H1 (cell line): ENCODE measurements around the gene ARSI. TPM values are rescaled to one million over a fixed set of nuclear protein-coding genes. Genes with fewer than 3 reads are reported as not detected.
A peak's percentile ranks its signal among the peaks of the same experiment; 100 is the strongest.

ENCODE experiments used
- CTCF ChIA-PET: fragments of 300-600 bp; sonication (Branson Sonifier 250); formaldehyde crosslinking; loops from one replicate; lab custom pipeline; 2021; ENCODE audit not compliant: partially characterized antibody; lab: Charles Lee
- POLR2A ChIA-PET: fragments of 300-600 bp; sonication (Branson Sonifier 250); formaldehyde crosslinking; loops from one replicate; lab custom pipeline; 2021; ENCODE audit warnings: inconsistent platforms; ENCODE audit not compliant: partially characterized antibody; lab: Charles Lee
- DNase-seq, 2 experiments: peaks; one replicate each; pipeline versions ENCODE4 v3.0.0 to v3.0.0-alpha.2; 2010 to 2022; ENCODE audit warnings: low spot score in 2 of 2, low read depth in 1 of 2, mixed read lengths in 1 of 2
- FAIRE-seq: peaks from 2 replicates; lab custom pipeline; 2011; peaks lifted over from hg19 to GRCh38; lab: Jason Lieb, UNC
- H2AFZ ChIP-seq: 2 replicates; pipeline ENCODE4 v1.8.1; 2012; ENCODE audit warnings: low read length, inconsistent platforms
- H2AK5ac ChIP-seq: 2 replicates; pipeline ENCODE4 v1.6.1; 2013; ENCODE audit warnings: low read depth, low read length
- H2BK120ac ChIP-seq: replicated peaks from 2 replicates; pipeline ENCODE3; 2013; ENCODE audit warnings: low read depth, low read length, inconsistent platforms
- H2BK12ac ChIP-seq: 2 replicates; pipeline ENCODE4 v1.6.1; 2013; ENCODE audit warnings: low read depth, low read length
- H2BK15ac ChIP-seq: 2 replicates; pipeline ENCODE4 v1.6.1; 2013; ENCODE audit warnings: low read length
- H2BK20ac ChIP-seq: 2 replicates; pipeline ENCODE4 v1.6.1; 2013; ENCODE audit warnings: low read length
- H2BK5ac ChIP-seq: 2 replicates; pipeline ENCODE4 v1.6.1; 2013; ENCODE audit warnings: low read depth, low read length
- H3K14ac ChIP-seq: 2 replicates; pipeline ENCODE4 v1.6.1; 2013; ENCODE audit warnings: inconsistent platforms; ENCODE audit not compliant: insufficient read length
- H3K18ac ChIP-seq: 2 replicates; pipeline ENCODE4 v1.6.1; 2013; ENCODE audit warnings: low read length; ENCODE audit errors: extremely low read depth
- H3K23ac ChIP-seq: 2 replicates; pipeline ENCODE4 v1.6.1; 2013; ENCODE audit warnings: inconsistent platforms; ENCODE audit not compliant: insufficient read length
- H3K23me2 ChIP-seq: 2 replicates; pipeline ENCODE4 v1.6.1; 2013; ENCODE audit warnings: low read depth, low read length
- H3K27ac ChIP-seq: 2 replicates; pipeline ENCODE4 v1.6.1; 2011; ENCODE audit warnings: low read depth, low read length, inconsistent platforms
- H3K27me3 ChIP-seq, 4 experiments: replicated peaks in 1 of 4; 1 replicate in 1 of 4; 2 replicates in 3 of 4; pipeline versions ENCODE4 v1.6.1 to v1.8.1; 2011 to 2013; ENCODE audit warnings: low read length in 3 of 4, mild to moderate bottlenecking in 3 of 4, inconsistent platforms in 2 of 4, mixed read lengths in 2 of 4, moderate library complexity in 1 of 4; ENCODE audit not compliant: control insufficient read depth in 3 of 4, insufficient read depth in 3 of 4; ENCODE audit errors: extremely low read depth in 1 of 4
- H3K36me3 ChIP-seq, 4 experiments: 2 replicates each; pipeline versions ENCODE4 v1.6.1 to v1.8.1; 2011 to 2013; ENCODE audit warnings: mild to moderate bottlenecking in 4 of 4, low read length in 3 of 4, moderate library complexity in 2 of 4, control low read depth in 1 of 4, inconsistent platforms in 1 of 4; ENCODE audit not compliant: insufficient read depth in 4 of 4, control insufficient read depth in 2 of 4
- H3K4ac ChIP-seq: replicated peaks from 2 replicates; pipeline ENCODE3; 2013; ENCODE audit warnings: low read length, low read depth, mixed read lengths, inconsistent platforms; ENCODE audit not compliant: insufficient read length
- H3K4me1 ChIP-seq, 4 experiments: replicated peaks in 1 of 4; 1 replicate in 1 of 4; 2 replicates in 3 of 4; pipeline versions ENCODE4 v1.6.1 to v1.8.1; 2011 to 2013; ENCODE audit warnings: low read length in 3 of 4, inconsistent platforms in 2 of 4, mixed read lengths in 1 of 4; ENCODE audit not compliant: insufficient read depth in 4 of 4, control insufficient read depth in 3 of 4
- H3K4me2 ChIP-seq, 2 experiments: 2 replicates each; pipeline versions ENCODE4 v1.6.1 to v1.8.1; 2011 to 2013; ENCODE audit warnings: low read depth in 2 of 2, low read length in 2 of 2, control low read depth in 1 of 2, inconsistent platforms in 1 of 2, mild to moderate bottlenecking in 1 of 2; ENCODE audit not compliant: insufficient read depth in 1 of 2
- H3K4me3 ChIP-seq, 4 experiments: fragments of 200-600, 300-600 bp in 1 of 4; sonication (generic), shearing (Covaris generic), sonication (Bioruptor Twin) in 1 of 4; 2 replicates each; pipeline versions ENCODE4 v1.5.1 to v1.8.1; 2011 to 2016; ENCODE audit warnings: low read length in 4 of 4, low read depth in 3 of 4, control low read depth in 2 of 4, inconsistent platforms in 2 of 4, mild to moderate bottlenecking in 2 of 4, mixed read lengths in 1 of 4, moderate library complexity in 1 of 4; ENCODE audit not compliant: insufficient read depth in 2 of 4; ENCODE audit errors: extremely low read depth in 1 of 4
- H3K56ac ChIP-seq: replicated peaks from 2 replicates; pipeline ENCODE3; 2013; ENCODE audit warnings: low read depth, mild to moderate bottlenecking, mixed read lengths, low read length, inconsistent platforms; ENCODE audit not compliant: insufficient read length
- H3K79me1 ChIP-seq: 2 replicates; pipeline ENCODE4 v1.6.1; 2013; ENCODE audit warnings: low read depth, low read length, control low read depth
- H3K79me2 ChIP-seq, 2 experiments: 2 replicates each; pipeline versions ENCODE4 v1.6.1 to v1.8.1; 2012 to 2013; ENCODE audit warnings: low read length in 2 of 2, mild to moderate bottlenecking in 2 of 2, inconsistent platforms in 1 of 2; ENCODE audit not compliant: insufficient read depth in 2 of 2, control insufficient read depth in 1 of 2
- H3K9ac ChIP-seq, 4 experiments: replicated peaks in 1 of 4; 1 replicate in 1 of 4; 2 replicates in 3 of 4; pipeline versions ENCODE4 v1.6.1 to v1.8.1; 2011 to 2013; ENCODE audit warnings: low read depth in 3 of 4, low read length in 3 of 4, control low read depth in 2 of 4, mild to moderate bottlenecking in 2 of 4, moderate library complexity in 2 of 4, inconsistent platforms in 1 of 4; ENCODE audit errors: extremely low read depth in 1 of 4
- H3K9me3 ChIP-seq, 2 experiments: 2 replicates each; pipeline versions ENCODE4 v1.6.1 to v1.8.1; 2012 to 2013; ENCODE audit warnings: mild to moderate bottlenecking in 2 of 2, moderate library complexity in 2 of 2, control low read depth in 1 of 2, inconsistent platforms in 1 of 2, low read depth in 1 of 2, low read length in 1 of 2, mixed read lengths in 1 of 2; ENCODE audit not compliant: insufficient read depth in 2 of 2
- H4K20me1 ChIP-seq, 2 experiments: replicated peaks in 1 of 2; 2 replicates each; pipeline versions ENCODE3 to v1.8.1; 2011 to 2013; ENCODE audit warnings: inconsistent platforms in 2 of 2, low read length in 2 of 2, mild to moderate bottlenecking in 1 of 2; ENCODE audit not compliant: insufficient read depth in 2 of 2, control insufficient read depth in 1 of 2
- H4K5ac ChIP-seq: 2 replicates; pipeline ENCODE4 v1.6.1; 2013; ENCODE audit warnings: low read length, low read depth, mixed read lengths, inconsistent platforms; ENCODE audit not compliant: insufficient read length
- H4K8ac ChIP-seq: 2 replicates; pipeline ENCODE4 v1.8.0; 2013; ENCODE audit warnings: mild to moderate bottlenecking, moderate library complexity, low read length, inconsistent platforms; ENCODE audit not compliant: insufficient read depth; ENCODE audit errors: extremely low read depth
- H4K91ac ChIP-seq: replicated peaks from 2 replicates; pipeline ENCODE3; 2013; ENCODE audit warnings: low read length, mixed read lengths, inconsistent platforms; ENCODE audit not compliant: insufficient read length
- WGBS, 2 experiments: shearing (Covaris generic) in 1 of 2; methylation state at CpG; one replicate each; pipeline versions ENCODE4 v1.1.6 to v1.1.7; 2013 to 2015; ENCODE audit warnings: low lambda C conversion rate in 2 of 2, mixed read lengths in 2 of 2, inconsistent platforms in 1 of 2, low coverage in 1 of 2, missing lambda C conversion rate in 1 of 2; ENCODE audit not compliant: insufficient replicate concordance in 2 of 2, insufficient coverage in 1 of 2, insufficient read length in 1 of 2; ENCODE audit errors: extremely low coverage in 1 of 2, missing lambda C conversion rate in 1 of 2; 5-methylcytosine and 5-hydroxymethylcytosine counted together
- long read RNA-seq, 2 experiments: library from RNA in 1 of 2; library from capped mRNA in 1 of 2; stranded (forward); transcript quantifications; one replicate each; pipeline ENCODE4 v2.0.0, GENCODE V29; 2021; ENCODE audit warnings: inconsistent platforms in 1 of 2
- polyA minus RNA-seq, 3 experiments: library from RNA; depleted of rRNA, polyadenylated mRNA; stranded (reverse); fragments of >200 nt; gene quantifications; 1 replicate in 2 of 3; 2 replicates in 1 of 3; pipeline ENCODE4 v1.2.3, GENCODE V29; 2011
- polyA plus RNA-seq, 7 experiments: library from polyadenylated mRNA; depleted of rRNA in 3 of 7; stranded (reverse) in 5 of 7; unstranded in 2 of 7; fragments of >200 nt in 5 of 7; fragments of 200-250 nt in 2 of 7; gene quantifications; 1 replicate in 5 of 7; 2 replicates in 1 of 7; 4 replicates in 1 of 7; pipeline versions ENCODE4 v1.2.1 to v1.2.3, GENCODE V29; 2011 to 2013; ENCODE audit warnings: missing spikeins in 2 of 7, mixed read lengths in 2 of 7
- total RNA-seq: library from RNA; stranded (reverse); fragmentation: NEBNext Ultra II Directional; extraction: Animal tissue kit (Norgen Biotek cat#: 25700); gene quantifications from 2 replicates; pipeline ENCODE4 v1.2.1, GENCODE V29; 2021

ARSI gene
- total RNA-seq (4.5 TPM in 2 replicates), polyA plus RNA-seq (2011; rRNA removed) (6.7 and 8.0 TPM in 2 replicates), polyA minus RNA-seq (2011; rRNA and poly(A)+ RNA removed) (2.7 and 5.4 TPM in 2 replicates)
- 6.0 TPM for polyA plus RNA-seq (2011; cell fraction: cytosol; rRNA removed)
- 4.2 TPM for polyA plus RNA-seq (2011; cell fraction: nucleus; rRNA removed)
- 2.0 to 4.1 TPM (median 3.4 TPM) in 4 replicates for polyA plus RNA-seq (2012, experiment 1 of 2)
- 3.3 TPM for polyA plus RNA-seq (2012, experiment 2 of 2)
- polyA plus RNA-seq (2013, experiment 1 of 2), result 3.5 TPM
- 3.5 TPM for polyA plus RNA-seq (2013, experiment 2 of 2)
- 3.7 TPM for polyA minus RNA-seq (2011; cell fraction: cytosol; rRNA and poly(A)+ RNA removed)
- polyA minus RNA-seq (2011; cell fraction: nucleus; rRNA and poly(A)+ RNA removed), result 5.7 TPM
- long read RNA-seq, experiment 1, transcript ARSI-201 (2 exons, 3,161 nt), result major isoform, 5 of 8 reads
- long read RNA-seq, experiment 1, partial matches to known transcripts, result 0 of 8 reads
- long read RNA-seq, experiment 1, other reads (novel, unspliced or antisense), result 3 of 8 reads
- long read RNA-seq, experiment 2, partial matches to known transcripts, result 0 of 1 reads
- long read RNA-seq, experiment 2, other reads (novel, unspliced or antisense), result 1 of 1 reads

DNA sequence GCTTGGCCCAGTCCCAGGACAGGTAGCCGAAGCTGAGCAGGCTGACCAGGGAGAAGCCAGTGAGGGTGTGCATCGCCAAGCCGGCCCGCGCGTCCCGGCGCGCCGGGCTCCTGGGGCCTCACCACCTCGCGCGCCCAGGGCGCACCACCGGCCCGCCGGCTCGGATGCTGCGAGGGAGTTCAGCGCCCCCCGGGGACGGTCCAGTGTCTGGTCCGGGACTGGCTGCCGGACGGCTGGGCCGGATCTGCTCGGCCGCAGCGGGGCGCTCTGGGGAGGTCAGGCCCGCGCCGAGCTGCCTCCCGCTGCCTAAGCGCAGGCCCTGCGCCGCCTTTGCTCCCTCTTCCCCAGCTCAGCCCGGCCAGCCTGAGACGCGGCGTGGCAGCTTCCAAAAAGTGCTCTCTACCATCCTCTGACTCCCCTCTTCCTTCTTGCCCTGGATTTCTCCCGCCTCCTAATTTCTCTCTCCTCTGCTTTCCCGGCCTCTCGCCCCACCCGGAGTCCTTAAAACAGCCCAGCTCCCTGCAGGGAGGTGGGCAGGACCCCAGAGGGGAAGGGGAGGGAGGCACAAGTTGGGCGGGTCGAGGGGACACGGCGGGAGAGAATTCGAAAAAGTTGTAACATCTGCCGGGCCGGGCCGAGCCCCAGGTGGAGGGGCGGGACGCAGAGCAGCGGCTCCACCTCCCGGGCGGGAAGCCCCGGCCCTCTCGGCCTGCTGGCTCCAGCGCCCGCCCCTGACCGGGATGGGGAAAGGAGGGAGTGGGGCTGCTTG is at the start of gene ARSI:
ARSI (minus strand) TSS at position 605 of the 769 bp plus-strand sequence; CDS start at position 73, 532 bp downstream.
- peak in 1 of 2 experiments; percentile 86 for DNase-seq
- H2BK5ac ChIP-seq, result peak within 1 kb of the TSS; percentile 8; the same call in 1 of the 2 replicates
- H3K27ac ChIP-seq, result no peak within 1 kb of the TSS
- H3K18ac ChIP-seq, result peak within 1 kb of the TSS; percentile 62
- H3K9ac ChIP-seq, result peak within 1 kb of the TSS in 3 of 4 experiments; percentile 8 to 32 (median 28); a peak in 5 of 7 replicates
- peak within 1 kb of the TSS; percentile 46 for H3K4ac ChIP-seq
- peak within 1 kb of the TSS; percentile 61; the same call in 1 of the 2 replicates for H2BK15ac ChIP-seq
- H3K14ac ChIP-seq, result no peak within 1 kb of the TSS
- no peak within 1 kb of the TSS for H2AK5ac ChIP-seq
- peak within 1 kb of the TSS; percentile 71 to 89 for H3K4me2 ChIP-seq
- peak within 1 kb of the TSS; percentile 90 for H2AFZ ChIP-seq
- H3K4me3 ChIP-seq, result peak within 1 kb of the TSS; percentile 41 to 67 (median 55)
- no peaks in the 10 kb centered on the region for H3K36me3 ChIP-seq
- peaks cover 9 to 23% (median 14%) of the 10 kb centered on the region in 4 experiments for H3K4me1 ChIP-seq
- H3K79me2 ChIP-seq, result no peaks in the 10 kb centered on the region
- peaks cover 0 to 12% (median 7%) of the 10 kb centered on the region in 4 experiments; a peak in 5 of 7 replicates for H3K27me3 ChIP-seq
- H3K9me3 ChIP-seq, result no peaks in the 10 kb centered on the region
- no peak within 1 kb of the TSS for H2BK120ac ChIP-seq
- no peak within 1 kb of the TSS for H3K56ac ChIP-seq
- H2BK20ac ChIP-seq, result peak within 1 kb of the TSS; percentile 81; the same call in 1 of the 2 replicates
- H4K8ac ChIP-seq, result peak within 1 kb of the TSS; percentile 75
- no peak within 1 kb of the TSS for H3K23ac ChIP-seq
- H2BK12ac ChIP-seq, result peak within 1 kb of the TSS; percentile 29; the same call in 1 of the 2 replicates
- 1% methylated on average over 25 of the region's 63 CpGs; no CpG with 5 or more reads in 1 of the 2 experiments for WGBS, 2 experiments
- no peak within 1 kb of the TSS for H4K91ac ChIP-seq
- CTCF ChIA-PET, result interaction anchor here (0.7 to 6.9 kb wide), 14 partner anchors 10 to 528 kb away, joined by 3 to 62 read pairs (median 4); no protein-coding TSS in a partner anchor
- H3K79me1 ChIP-seq, result no peaks in the 10 kb centered on the region; the same call in 1 of the 2 replicates
- H4K5ac ChIP-seq, result no peak within 1 kb of the TSS
- FAIRE-seq, result no peak
- peaks cover 10% of the 10 kb centered on the region for H3K23me2 ChIP-seq
- POLR2A ChIA-PET, result interaction anchor here (0.6 to 2.7 kb wide), 12 partner anchors 10 to 184 kb away, joined by 3 to 16 read pairs (median 4); partner anchors contain the start of genes CAMK2A and TCOF1
- H4K20me1 ChIP-seq, result no peaks in the 10 kb centered on the region
